DOHH2 (cell line): ENCODE measurements around the gene DCLK3.

ENCODE experiments used
- CTCF ChIP-seq: fragments of 200-600 bp; sonication (generic); IDR thresholded peaks from one replicate; pipeline ENCODE4 v1.5.1; 2014; ENCODE audit warnings: antibody characterized with exemption, mild to moderate bottlenecking, low read depth, low read length; ENCODE audit not compliant: poor library complexity, severe bottlenecking
- EZH2phosphoT487 ChIP-seq: fragments of 200-600 bp; sonication (generic); IDR thresholded peaks from 2 replicates; pipeline ENCODE4 v1.6.1; 2017; ENCODE audit warnings: borderline replicate concordance, mild to moderate bottlenecking, antibody characterized with exemption, low read length, moderate library complexity, mixed read lengths

GRCh38 chr3:36681867-36682266 lies 82.5 kb downstream of the DCLK3 start:
- TF ChIP-seq CTCF (no peak), EZH2phosphoT487 (no peak)
